Trophoblast cell (in vitro differentiated cells and primary cell): ENCODE measurements around the gene GFOD1.

Experiments used
- DNase-seq, 2 donors: peaks; one replicate each; pipeline ENCODE4 v3.0.0-alpha.2; 2016
- H2AFZ ChIP-seq: 2 replicates; pipeline ENCODE4 v1.6.1; 2013; ENCODE audit warnings: low read length, moderate library complexity, mild to moderate bottlenecking; ENCODE audit not compliant: insufficient read depth, poor library complexity
- H2AK5ac ChIP-seq: 2 replicates; pipeline ENCODE4 v1.6.1; 2013; ENCODE audit warnings: mild to moderate bottlenecking, low read length
- H2BK120ac ChIP-seq: 2 replicates; pipeline ENCODE4 v1.6.1; 2013; ENCODE audit warnings: low read length, mild to moderate bottlenecking, moderate library complexity; ENCODE audit not compliant: insufficient read depth, poor library complexity
- H2BK12ac ChIP-seq: 2 replicates; pipeline ENCODE4 v1.6.1; 2013; ENCODE audit warnings: mild to moderate bottlenecking, low read length, moderate library complexity
- H2BK5ac ChIP-seq: 2 replicates; pipeline ENCODE4 v1.6.1; 2013; ENCODE audit warnings: low read length, low read depth, moderate library complexity, mild to moderate bottlenecking; ENCODE audit not compliant: poor library complexity
- H3K14ac ChIP-seq: 2 replicates; pipeline ENCODE4 v1.6.1; 2013; ENCODE audit warnings: mild to moderate bottlenecking, low read length
- H3K18ac ChIP-seq: 2 replicates; pipeline ENCODE4 v1.6.1; 2013; ENCODE audit warnings: mild to moderate bottlenecking, low read length
- H3K23ac ChIP-seq: 2 replicates; pipeline ENCODE4 v1.6.1; 2013; ENCODE audit warnings: low read length
- H3K27ac ChIP-seq: 2 replicates; pipeline ENCODE4 v1.5.1; 2013; ENCODE audit warnings: low read depth, mild to moderate bottlenecking, inconsistent platforms, low read length, moderate library complexity
- H3K27me3 ChIP-seq: 2 replicates; pipeline ENCODE4 v1.6.1; 2013; ENCODE audit warnings: inconsistent platforms, mild to moderate bottlenecking, low read length, moderate library complexity; ENCODE audit not compliant: insufficient read depth
- H3K36me3 ChIP-seq, 2 experiments: 1 replicate in 1 of 2; 2 replicates in 1 of 2; pipeline ENCODE4 v1.6.1; 2013; ENCODE audit warnings: low read length in 2 of 2, mild to moderate bottlenecking in 2 of 2, moderate library complexity in 1 of 2; ENCODE audit not compliant: insufficient read depth in 2 of 2, control insufficient read depth in 1 of 2
- H3K4ac ChIP-seq: 2 replicates; pipeline ENCODE4 v1.6.1; 2013; ENCODE audit warnings: low read depth, mild to moderate bottlenecking, low read length, moderate library complexity
- H3K4me1 ChIP-seq, 2 experiments: 1 replicate in 1 of 2; 2 replicates in 1 of 2; pipeline ENCODE4 v1.6.1; 2013; ENCODE audit warnings: low read length in 2 of 2, mild to moderate bottlenecking in 2 of 2, moderate library complexity in 1 of 2; ENCODE audit not compliant: insufficient read depth in 2 of 2, control insufficient read depth in 1 of 2
- H3K4me2 ChIP-seq: 2 replicates; pipeline ENCODE4 v1.6.1; 2013; ENCODE audit warnings: inconsistent platforms, mild to moderate bottlenecking, low read length, moderate library complexity
- H3K4me3 ChIP-seq: 2 replicates; pipeline ENCODE4 v1.5.1; 2013; ENCODE audit warnings: mild to moderate bottlenecking, low read depth, low read length, inconsistent platforms
- H3K79me1 ChIP-seq: one replicate; pipeline ENCODE4 v1.6.1; 2013; ENCODE audit warnings: low read length
- H3K79me2 ChIP-seq: 2 replicates; pipeline ENCODE4 v1.6.1; 2013; ENCODE audit warnings: low read length, mild to moderate bottlenecking; ENCODE audit not compliant: control insufficient read depth, insufficient read depth, poor library complexity
- H3K9ac ChIP-seq: 2 replicates; pipeline ENCODE4 v1.6.1; 2013; ENCODE audit warnings: mild to moderate bottlenecking, low read length
- H3K9me3 ChIP-seq: 2 replicates; pipeline ENCODE4 v1.6.1; 2013; ENCODE audit warnings: low read depth, mild to moderate bottlenecking, control low read depth, inconsistent platforms, low read length; ENCODE audit not compliant: insufficient read depth
- H4K12ac ChIP-seq: 2 replicates; pipeline ENCODE4 v1.6.1; 2013; ENCODE audit warnings: low read depth, mild to moderate bottlenecking, low read length, moderate library complexity
- H4K8ac ChIP-seq: 2 replicates; pipeline ENCODE4 v1.6.1; 2013; ENCODE audit warnings: low read depth, mild to moderate bottlenecking, low read length, moderate library complexity
- H4K91ac ChIP-seq: one replicate; pipeline ENCODE4 v1.6.1; 2013; ENCODE audit warnings: low read depth, mild to moderate bottlenecking, low read length, moderate library complexity
- WGBS: extraction: QIAGEN DNeasy Blood & Tissue Kit; methylation state at CpG from one replicate; pipeline ENCODE4 v1.1.7; 2013; ENCODE audit warnings: missing lambda C conversion rate; ENCODE audit not compliant: insufficient read length, insufficient coverage; ENCODE audit errors: extremely low coverage; 5-methylcytosine and 5-hydroxymethylcytosine counted together

Gene GFOD1

GRCh38 chr6:13357551-13358075 lies 129.8 kb downstream of the GFOD1 start:
- Histone ChIP-seq H3K27me3 (no peaks in the 10 kb centered on the region), H3K79me2 (no peaks in the 10 kb centered on the region), H4K8ac (peak overlapping the region; percentile 9), H2BK5ac (no peak overlapping the region), H2AK5ac (no peak overlapping the region), H2BK120ac (no peak overlapping the region), H3K4me3 (no peak overlapping the region), H3K36me3 (no peaks in the 10 kb centered on the region), H3K4me2 (no peak overlapping the region), H3K18ac (no peak overlapping the region), H2BK12ac (peak overlapping the region; percentile 61), H3K14ac (peak overlapping the region; percentile 38), H4K12ac (no peak overlapping the region), H3K9me3 (no peaks in the 10 kb centered on the region), H3K79me1 (peaks cover 10% of the 10 kb centered on the region), H3K23ac (no peak overlapping the region), H3K27ac (no peak overlapping the region), H4K91ac (peak overlapping the region; percentile 44), H3K4ac (no peak overlapping the region), H2AFZ (no peak overlapping the region), H3K9ac (no peak overlapping the region), H3K4me1 (peaks cover 18 to 27% of the 10 kb centered on the region in 2 experiments)
- WGBS, result no CpG with 5 or more reads among the region's 14 CpGs
- DNase-seq, result no peak

DNA sequence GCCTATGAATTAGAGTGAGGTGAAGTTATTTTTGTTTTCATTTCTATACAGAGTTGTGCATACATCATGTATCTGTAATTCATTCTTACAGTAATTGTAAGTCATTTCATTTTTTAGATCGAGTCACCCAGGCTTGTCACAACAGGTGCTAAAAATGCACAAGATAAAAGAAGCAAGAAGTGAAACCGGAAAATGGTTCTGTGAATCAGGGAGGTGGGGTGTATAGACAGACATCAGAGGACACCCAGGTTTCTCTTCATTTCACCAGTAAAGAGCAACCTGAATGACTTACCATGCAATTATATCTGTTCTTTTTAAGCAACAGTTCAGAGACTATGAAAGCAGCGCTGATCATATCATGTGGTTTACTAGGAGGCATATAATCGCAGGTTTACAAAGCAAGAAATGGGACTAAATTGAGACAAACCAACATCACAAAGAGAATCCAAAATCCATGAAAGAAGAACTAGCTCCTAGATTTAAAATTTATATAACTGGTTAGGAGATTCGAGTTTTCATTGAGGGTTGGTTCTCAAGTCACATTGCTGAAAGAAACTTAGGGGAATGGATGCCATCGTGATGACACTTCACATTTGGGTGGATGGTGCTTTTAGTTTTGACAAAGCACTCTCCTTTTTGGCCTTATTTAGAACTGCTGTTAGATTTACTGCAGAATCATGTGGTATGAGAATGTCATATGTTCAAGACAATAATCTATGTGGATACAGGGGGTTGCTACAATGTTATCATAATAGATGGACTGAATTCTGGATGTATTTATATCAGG lies 131.2 kb downstream of the GFOD1 start:
- Histone ChIP-seq H2BK12ac (no peak overlapping the region), H2AK5ac (no peak overlapping the region), H3K4me3 (no peak overlapping the region), H3K4me1 (peaks cover 17 to 26% of the 10 kb centered on the region in 2 experiments), H3K4me2 (no peak overlapping the region), H3K23ac (no peak overlapping the region), H3K27ac (peak overlapping the region; percentile 83), H3K4ac (no peak overlapping the region), H3K79me1 (peaks cover 12% of the 10 kb centered on the region), H4K8ac (no peak overlapping the region), H3K9ac (no peak overlapping the region), H3K36me3 (no peaks in the 10 kb centered on the region), H2BK5ac (no peak overlapping the region), H3K27me3 (no peaks in the 10 kb centered on the region), H2AFZ (no peak overlapping the region), H3K14ac (no peak overlapping the region), H3K9me3 (no peaks in the 10 kb centered on the region), H2BK120ac (no peak overlapping the region), H4K91ac (peak overlapping the region; percentile 17), H3K79me2 (no peaks in the 10 kb centered on the region), H4K12ac (no peak overlapping the region), H3K18ac (no peak overlapping the region)
- no CpG with 5 or more reads among the region's 6 CpGs for WGBS
- no peak for DNase-seq

- Histone ChIP-seq H3K27me3 (no peaks in the 10 kb centered on the region), H3K79me2 (no peaks in the 10 kb centered on the region), H2BK120ac (peak overlapping the region; percentile 54), H2BK12ac (peak overlapping the region; percentile 53), H3K4me2 (no peak overlapping the region), H3K14ac (no peak overlapping the region), H3K9ac (no peak overlapping the region), H4K91ac (peak overlapping the region; percentile 58), H3K79me1 (peaks cover 14% of the 10 kb centered on the region), H3K4ac (no peak overlapping the region), H3K36me3 (no peaks in the 10 kb centered on the region), H4K12ac (no peak overlapping the region), H3K4me1 (peaks cover 23 to 27% of the 10 kb centered on the region in 2 experiments), H2BK5ac (peak overlapping the region; percentile 18), H3K18ac (no peak overlapping the region), H2AK5ac (no peak overlapping the region), H3K9me3 (no peaks in the 10 kb centered on the region), H2AFZ (no peak overlapping the region), H3K27ac (peak overlapping the region; percentile 83), H3K4me3 (no peak overlapping the region), H3K23ac (no peak overlapping the region), H4K8ac (no peak overlapping the region)
- WGBS, result no CpG with 5 or more reads among the region's 7 CpGs
- DNase-seq, result peak; percentile 81 to 93
Measured at GRCh38 chr6:13355043-13355945, 132.1 kb downstream of the GFOD1 start.

GRCh38 chr6:13354331-13355042 lies 132.9 kb downstream of the GFOD1 start:
- Histone ChIP-seq H2AFZ (no peak overlapping the region), H3K36me3 (no peaks in the 10 kb centered on the region), H2BK12ac (peak overlapping the region; percentile 20), H3K14ac (peak overlapping the region; percentile 23), H2BK5ac (peak overlapping the region; percentile 18), H3K4me1 (peaks cover 25 to 29% of the 10 kb centered on the region in 2 experiments), H3K27ac (peak overlapping the region; percentile 71), H3K4ac (no peak overlapping the region), H3K23ac (no peak overlapping the region), H3K18ac (no peak overlapping the region), H3K9me3 (no peaks in the 10 kb centered on the region), H3K4me2 (no peak overlapping the region), H2AK5ac (no peak overlapping the region), H2BK120ac (peak overlapping the region; percentile 23), H3K79me1 (peaks cover 14% of the 10 kb centered on the region), H4K91ac (peak overlapping the region; percentile 58), H3K9ac (peak overlapping the region; percentile 38), H4K12ac (no peak overlapping the region), H3K27me3 (no peaks in the 10 kb centered on the region), H4K8ac (no peak overlapping the region), H3K79me2 (no peaks in the 10 kb centered on the region), H3K4me3 (no peak overlapping the region)
- peak; percentile 45 to 64 for DNase-seq
- WGBS, result no CpG with 5 or more reads among the region's 13 CpGs
